Vagina (tissue), 2 donors: Measurements from ENCODE around the gene NEB.

Experiments
- POLR2A ChIP-seq, 2 donors: fragments of 450-650 bp; IDR thresholded peaks; one replicate each; pipeline ENCODE4 v1.6.1; 2017; ENCODE audit warnings: antibody characterized with exemption in 2 of 2, mild to moderate bottlenecking in 2 of 2, moderate library complexity in 2 of 2
- POLR2AphosphoS5 ChIP-seq, 2 donors: sonication (generic); formaldehyde crosslinking; IDR thresholded peaks; one replicate each; pipeline ENCODE4 v1.9.0; 2017; ENCODE audit warnings: antibody characterized with exemption in 2 of 2, mild to moderate bottlenecking in 2 of 2, low read depth in 1 of 2; ENCODE audit not compliant: insufficient read depth in 1 of 2
- TF ChIP-seq, protein P1 (sequence below), 3 experiments: fragments of 450-650 bp in 2 of 3; fragments of 200-600 bp in 1 of 3; sonication (generic) in 1 of 3; IDR thresholded peaks; one replicate each; pipeline ENCODE4 v1.5.1; 2017 to 2019; ENCODE audit warnings: antibody characterized with exemption in 3 of 3, mild to moderate bottlenecking in 2 of 3, moderate library complexity in 2 of 3

DNA sequence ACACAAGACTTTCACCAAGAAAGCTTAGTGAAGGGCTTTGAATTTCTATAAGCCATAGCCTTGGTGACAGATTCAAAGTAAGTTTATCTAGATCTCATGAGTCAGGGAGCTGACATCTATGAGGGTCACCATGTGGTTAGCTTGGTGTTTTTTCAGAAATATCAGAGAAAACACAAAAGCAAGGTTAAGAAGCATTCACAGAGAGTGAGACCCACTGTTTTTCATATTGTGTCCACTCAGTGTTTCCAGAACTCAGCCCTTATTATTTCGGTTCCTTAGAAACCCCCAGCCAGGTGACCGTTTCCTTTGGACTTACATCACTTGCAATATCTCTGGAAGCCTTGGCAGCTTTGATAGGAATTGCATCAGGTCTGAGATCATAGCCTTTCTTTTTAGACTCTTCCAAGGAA is 76.6 kb downstream of the NEB start:
- TF ChIP-seq, protein P1, sequence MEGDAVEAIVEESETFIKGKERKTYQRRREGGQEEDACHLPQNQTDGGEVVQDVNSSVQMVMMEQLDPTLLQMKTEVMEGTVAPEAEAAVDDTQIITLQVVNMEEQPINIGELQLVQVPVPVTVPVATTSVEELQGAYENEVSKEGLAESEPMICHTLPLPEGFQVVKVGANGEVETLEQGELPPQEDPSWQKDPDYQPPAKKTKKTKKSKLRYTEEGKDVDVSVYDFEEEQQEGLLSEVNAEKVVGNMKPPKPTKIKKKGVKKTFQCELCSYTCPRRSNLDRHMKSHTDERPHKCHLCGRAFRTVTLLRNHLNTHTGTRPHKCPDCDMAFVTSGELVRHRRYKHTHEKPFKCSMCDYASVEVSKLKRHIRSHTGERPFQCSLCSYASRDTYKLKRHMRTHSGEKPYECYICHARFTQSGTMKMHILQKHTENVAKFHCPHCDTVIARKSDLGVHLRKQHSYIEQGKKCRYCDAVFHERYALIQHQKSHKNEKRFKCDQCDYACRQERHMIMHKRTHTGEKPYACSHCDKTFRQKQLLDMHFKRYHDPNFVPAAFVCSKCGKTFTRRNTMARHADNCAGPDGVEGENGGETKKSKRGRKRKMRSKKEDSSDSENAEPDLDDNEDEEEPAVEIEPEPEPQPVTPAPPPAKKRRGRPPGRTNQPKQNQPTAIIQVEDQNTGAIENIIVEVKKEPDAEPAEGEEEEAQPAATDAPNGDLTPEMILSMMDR (IDR thresholded peaks at IDR 0.05) = no peak
- TF ChIP-seq POLR2AphosphoS5 (IDR thresholded peaks at IDR 0.05; ENCODE audit: insufficient read depth in 1 of 2, low read depth in 1 of 2) = no peak
- no peak for TF ChIP-seq POLR2A (IDR thresholded peaks at IDR 0.05)
